ENCODE data around the gene ARHGAP24. TPM values are rescaled to one million over a fixed set of nuclear protein-coding genes. Genes with fewer than 3 reads are reported as not detected.

The ARHGAP24 gene
- total and polyA plus RNA-seq, 9 donors = 6.6 to 16.7 (median 10.0) TPM

DNA sequence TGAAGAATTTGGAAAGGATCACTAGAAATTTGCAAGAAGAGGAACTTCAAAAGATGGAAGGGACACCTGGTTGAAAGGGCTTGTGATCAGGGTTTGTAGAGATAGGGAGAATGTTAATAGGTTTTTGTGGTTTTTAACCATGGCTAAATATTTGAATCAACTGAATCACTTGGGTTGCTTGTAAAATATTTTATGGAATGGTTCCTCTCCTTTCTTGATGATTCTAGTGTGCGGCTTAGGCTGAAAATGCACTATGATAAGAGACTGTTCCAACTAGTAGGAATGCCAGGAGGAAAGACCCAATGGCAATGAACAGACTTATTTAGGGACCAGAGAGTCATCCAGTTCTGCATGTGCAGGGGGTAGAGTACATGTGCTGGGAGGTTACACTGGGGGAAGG is 408.2 kb downstream of the ARHGAP24 start:
- DNase-seq = no peak
- intact Hi-C loops (cut with DNase I) = no loop called here
- H3K36me3 ChIP-seq = no peaks in the 10 kb centered on the region
- H3K27ac ChIP-seq = no peak overlapping the region
- TF ChIP-seq EP300 (IDR thresholded peaks at IDR 0.05) (no peak), POLR2A (IDR thresholded peaks at IDR 0.05) (no peak)
- TF ChIP-seq, protein P1, sequence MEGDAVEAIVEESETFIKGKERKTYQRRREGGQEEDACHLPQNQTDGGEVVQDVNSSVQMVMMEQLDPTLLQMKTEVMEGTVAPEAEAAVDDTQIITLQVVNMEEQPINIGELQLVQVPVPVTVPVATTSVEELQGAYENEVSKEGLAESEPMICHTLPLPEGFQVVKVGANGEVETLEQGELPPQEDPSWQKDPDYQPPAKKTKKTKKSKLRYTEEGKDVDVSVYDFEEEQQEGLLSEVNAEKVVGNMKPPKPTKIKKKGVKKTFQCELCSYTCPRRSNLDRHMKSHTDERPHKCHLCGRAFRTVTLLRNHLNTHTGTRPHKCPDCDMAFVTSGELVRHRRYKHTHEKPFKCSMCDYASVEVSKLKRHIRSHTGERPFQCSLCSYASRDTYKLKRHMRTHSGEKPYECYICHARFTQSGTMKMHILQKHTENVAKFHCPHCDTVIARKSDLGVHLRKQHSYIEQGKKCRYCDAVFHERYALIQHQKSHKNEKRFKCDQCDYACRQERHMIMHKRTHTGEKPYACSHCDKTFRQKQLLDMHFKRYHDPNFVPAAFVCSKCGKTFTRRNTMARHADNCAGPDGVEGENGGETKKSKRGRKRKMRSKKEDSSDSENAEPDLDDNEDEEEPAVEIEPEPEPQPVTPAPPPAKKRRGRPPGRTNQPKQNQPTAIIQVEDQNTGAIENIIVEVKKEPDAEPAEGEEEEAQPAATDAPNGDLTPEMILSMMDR (IDR thresholded peaks at IDR 0.05) = no peak
- H3K9me3 ChIP-seq = no peaks in the 10 kb centered on the region
- H3K27me3 ChIP-seq = no peaks in the 10 kb centered on the region
- no peaks in the 10 kb centered on the region for H3K4me1 ChIP-seq (ENCODE audit: insufficient read depth)
- 95 to 100% (median 100%) methylated on average over 1 of the region's 1 CpG for WGBS, 3 donors
- no peak overlapping the region for H3K4me3 ChIP-seq

DNA sequence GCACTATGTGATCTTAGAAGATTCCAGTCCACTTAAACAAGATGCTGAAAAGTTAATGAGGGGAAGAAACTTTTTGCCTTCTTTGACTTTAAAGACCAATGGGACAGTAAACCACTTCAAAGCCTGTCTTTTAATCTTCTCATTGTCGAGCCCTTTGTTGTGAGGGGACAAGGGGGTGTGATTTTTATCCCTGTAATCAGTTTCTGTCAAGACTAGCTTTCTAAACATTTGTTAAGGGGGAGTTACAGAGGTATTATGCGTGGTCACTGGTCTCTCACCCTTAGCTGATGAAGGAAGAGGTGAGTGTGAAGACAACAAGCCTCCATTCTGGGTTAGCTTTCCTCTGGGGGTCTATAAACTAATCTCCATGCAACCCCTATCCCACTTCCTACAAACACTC is 409.3 kb downstream of the ARHGAP24 start:
- Histone ChIP-seq H3K9me3 (no peaks in the 10 kb centered on the region), H3K4me1 (ENCODE audit: insufficient read depth) (no peaks in the 10 kb centered on the region), H3K27ac (no peak overlapping the region), H3K36me3 (no peaks in the 10 kb centered on the region), H3K4me3 (no peak overlapping the region), H3K27me3 (no peaks in the 10 kb centered on the region)
- WGBS, 3 donors = 58 to 74% (median 68%) methylated on average over 2 of the region's 2 CpGs
- no peak for DNase-seq
- no peak for TF ChIP-seq EP300 (IDR thresholded peaks at IDR 0.05)
- TF ChIP-seq, protein P1 (IDR thresholded peaks at IDR 0.05) = no peak
- no peak for TF ChIP-seq POLR2A (IDR thresholded peaks at IDR 0.05)
- intact Hi-C loops (cut with DNase I) = no loop called here

DNA sequence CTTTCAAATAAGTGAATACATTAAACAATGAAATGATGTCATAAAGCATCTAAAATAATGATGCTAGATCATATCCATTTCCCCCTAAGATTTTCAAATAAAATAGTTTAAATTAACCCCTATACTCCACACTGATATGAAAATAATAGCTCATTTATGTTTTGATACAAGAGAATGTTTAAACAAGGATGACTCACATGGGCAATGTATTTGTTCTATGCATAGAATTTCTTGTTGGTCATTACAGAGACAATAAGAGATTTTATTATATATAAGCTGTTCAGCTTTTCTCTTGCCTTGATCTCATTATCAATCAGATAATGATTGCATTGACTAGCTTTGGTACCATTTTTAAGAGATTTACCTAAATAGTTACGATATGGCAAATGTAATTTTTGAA is 411.7 kb downstream of the ARHGAP24 start:
- TF ChIP-seq, protein P1 (IDR thresholded peaks at IDR 0.05) = no peak
- no peak for TF ChIP-seq POLR2A (IDR thresholded peaks at IDR 0.05)
- no peak for TF ChIP-seq EP300 (IDR thresholded peaks at IDR 0.05)
- H3K4me1 ChIP-seq (ENCODE audit: insufficient read depth) = no peaks in the 10 kb centered on the region
- no peaks in the 10 kb centered on the region for H3K36me3 ChIP-seq
- no peak overlapping the region for H3K4me3 ChIP-seq
- intact Hi-C loops (cut with DNase I) = no loop called here
- H3K27me3 ChIP-seq = no peaks in the 10 kb centered on the region
- H3K9me3 ChIP-seq = no peaks in the 10 kb centered on the region
- no peak for DNase-seq
- 94 to 100% (median 96%) methylated on average over 1 of the region's 1 CpG for WGBS, 3 donors
- no peak overlapping the region for H3K27ac ChIP-seq

DNA sequence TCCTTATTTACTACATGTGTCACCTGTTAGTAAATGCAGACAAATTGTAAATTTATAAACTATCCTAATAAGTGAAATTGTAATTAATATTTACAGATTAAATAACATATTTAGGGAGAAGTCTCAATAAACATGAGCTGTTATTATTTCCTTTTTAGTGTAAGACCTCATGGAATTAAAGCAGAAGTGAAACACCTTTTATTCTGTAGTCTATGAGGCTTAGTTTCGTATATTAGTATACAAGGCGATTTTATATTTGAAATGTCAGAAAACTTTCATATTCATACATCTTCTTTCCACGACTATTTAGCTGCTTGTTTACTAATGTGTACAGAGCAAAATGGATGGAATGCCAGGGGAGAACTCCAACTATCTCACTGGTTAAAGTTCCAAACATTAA is 414.4 kb downstream of the ARHGAP24 start:
- Histone ChIP-seq H3K4me3 (no peak overlapping the region), H3K27me3 (no peaks in the 10 kb centered on the region), H3K36me3 (no peaks in the 10 kb centered on the region), H3K4me1 (ENCODE audit: insufficient read depth) (no peaks in the 10 kb centered on the region), H3K9me3 (no peaks in the 10 kb centered on the region), H3K27ac (no peak overlapping the region)
- TF ChIP-seq, protein P1 (IDR thresholded peaks at IDR 0.05) = no peak
- DNase-seq = no peak
- 82 to 86% (median 85%) methylated on average over 3 of the region's 3 CpGs for WGBS, 3 donors
- intact Hi-C loops (cut with DNase I) = no loop called here

DNA sequence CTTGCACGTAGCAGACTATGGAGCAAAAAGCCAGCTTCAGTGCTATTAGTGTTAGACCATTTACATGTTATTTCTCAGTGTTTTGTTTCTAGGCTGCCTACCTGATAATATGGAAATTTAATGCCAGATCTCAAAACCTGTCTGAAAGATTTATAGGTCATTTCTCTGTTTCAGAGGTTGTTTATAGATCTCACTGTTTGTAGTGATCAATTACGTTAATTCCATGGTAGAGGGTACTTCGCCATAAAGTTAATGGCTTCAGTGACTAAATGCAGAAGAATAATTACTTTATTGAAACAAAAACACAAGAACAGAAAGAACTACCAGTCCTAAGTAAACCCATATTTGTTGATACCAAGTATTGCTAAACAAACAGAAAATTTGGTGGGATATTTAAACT is 420.8 kb downstream of the ARHGAP24 start:
- no peak overlapping the region for H3K27ac ChIP-seq
- H3K9me3 ChIP-seq = no peaks in the 10 kb centered on the region
- TF ChIP-seq, protein P1 (IDR thresholded peaks at IDR 0.05) = no peak
- TF ChIP-seq EP300 (IDR thresholded peaks at IDR 0.05) (no peak), POLR2A (IDR thresholded peaks at IDR 0.05) (no peak)
- H3K4me3 ChIP-seq = no peak overlapping the region
- no peaks in the 10 kb centered on the region for H3K36me3 ChIP-seq
- 94 to 98% (median 96%) methylated on average over 3 of the region's 3 CpGs for WGBS, 3 donors
- no peaks in the 10 kb centered on the region for H3K27me3 ChIP-seq
- H3K4me1 ChIP-seq (ENCODE audit: insufficient read depth) = no peaks in the 10 kb centered on the region
- no peak for DNase-seq
- intact Hi-C loops (cut with DNase I) = no loop called here

All from ovary (tissue), 9 donors.